Measurements from ENCODE around the gene RBPMS2.

DNA sequence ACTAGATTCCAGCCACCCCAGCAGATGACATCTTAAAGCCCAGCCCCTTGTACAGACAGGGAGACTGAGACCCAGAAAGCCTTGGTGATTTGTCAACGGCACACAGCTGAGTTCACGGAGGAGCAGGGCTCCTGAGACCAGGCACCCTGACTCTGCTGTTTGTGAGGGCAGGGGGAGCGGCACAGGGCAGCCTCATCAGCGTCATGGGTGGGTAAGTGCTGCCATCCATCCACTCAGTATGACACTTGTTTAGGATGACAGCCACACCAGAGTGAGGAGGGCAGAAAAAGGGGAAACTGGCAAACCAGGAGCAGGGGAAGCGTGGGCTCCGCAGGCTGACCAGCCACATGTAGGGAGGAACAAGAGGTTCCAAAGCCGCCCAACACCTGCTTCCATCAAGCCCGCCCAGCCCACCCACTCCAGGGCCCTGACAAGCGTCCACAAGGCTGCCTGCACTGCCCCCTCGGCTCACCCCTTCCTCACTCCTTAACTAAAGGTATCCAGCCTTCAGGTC is 19.9 kb downstream of the RBPMS2 start:
- TF ChIP-seq, protein P1, sequence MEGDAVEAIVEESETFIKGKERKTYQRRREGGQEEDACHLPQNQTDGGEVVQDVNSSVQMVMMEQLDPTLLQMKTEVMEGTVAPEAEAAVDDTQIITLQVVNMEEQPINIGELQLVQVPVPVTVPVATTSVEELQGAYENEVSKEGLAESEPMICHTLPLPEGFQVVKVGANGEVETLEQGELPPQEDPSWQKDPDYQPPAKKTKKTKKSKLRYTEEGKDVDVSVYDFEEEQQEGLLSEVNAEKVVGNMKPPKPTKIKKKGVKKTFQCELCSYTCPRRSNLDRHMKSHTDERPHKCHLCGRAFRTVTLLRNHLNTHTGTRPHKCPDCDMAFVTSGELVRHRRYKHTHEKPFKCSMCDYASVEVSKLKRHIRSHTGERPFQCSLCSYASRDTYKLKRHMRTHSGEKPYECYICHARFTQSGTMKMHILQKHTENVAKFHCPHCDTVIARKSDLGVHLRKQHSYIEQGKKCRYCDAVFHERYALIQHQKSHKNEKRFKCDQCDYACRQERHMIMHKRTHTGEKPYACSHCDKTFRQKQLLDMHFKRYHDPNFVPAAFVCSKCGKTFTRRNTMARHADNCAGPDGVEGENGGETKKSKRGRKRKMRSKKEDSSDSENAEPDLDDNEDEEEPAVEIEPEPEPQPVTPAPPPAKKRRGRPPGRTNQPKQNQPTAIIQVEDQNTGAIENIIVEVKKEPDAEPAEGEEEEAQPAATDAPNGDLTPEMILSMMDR (conservative IDR thresholded peaks at IDR 0.05 in 1 of 2, IDR thresholded peaks at IDR 0.05 in 1 of 2; ENCODE audit: low read depth in 1 of 2, low read length in 2 of 2), result no peak
- TF ChIP-seq EZH2 (IDR thresholded peaks at IDR 0.05; ENCODE audit: low read length, missing control alignments), result no peak
